Right cardiac atrium (tissue), 5 donors: ENCODE measurements around the gene ZNF888. TPM values are rescaled to one million over a fixed set of nuclear protein-coding genes. Genes with fewer than 3 reads are reported as not detected.
A peak's percentile ranks its signal among the peaks of the same experiment; 100 is the strongest.
"Not testable (repeated sequence)": the region's sequence is repeated elsewhere in the genome, so short reads cannot be mapped to it uniquely, and the experiment has no call there.

ENCODE experiments used
- ATAC-seq, 2 donors: fragments of 200-7000 bp; cut with Tn5 transposase; one replicate each; pipeline versions ENCODE4 v1.8.0 to v1.9.1; 2020; ENCODE audit warnings: moderate library complexity in 2 of 2, mild to moderate bottlenecking in 1 of 2
- DNase-seq, 3 donors: peaks; one replicate each; pipeline ENCODE4 v3.0.0-alpha.2; 2020
- H3K27ac ChIP-seq: one replicate; pipeline ENCODE4 v1.5.1; 2013; ENCODE audit warnings: mild to moderate bottlenecking, low read length, control low read depth, moderate library complexity
- H3K27me3 ChIP-seq: one replicate; pipeline ENCODE4 v1.6.1; 2013; ENCODE audit not compliant: control insufficient read depth, insufficient read depth
- H3K4me1 ChIP-seq: one replicate; pipeline ENCODE4 v1.6.1; 2013; ENCODE audit warnings: low read length; ENCODE audit not compliant: control insufficient read depth, insufficient read depth
- H3K4me3 ChIP-seq: one replicate; pipeline ENCODE4 v1.5.1; 2013; ENCODE audit warnings: low read length, control low read depth
- H3K9me3 ChIP-seq: one replicate; pipeline ENCODE4 v1.6.1; 2013; ENCODE audit warnings: low read length; ENCODE audit not compliant: control insufficient read depth
- WGBS: extraction: QIAGEN DNeasy Blood & Tissue Kit; methylation state at CpG from one replicate; pipeline ENCODE4 v1.1.7; 2013; 5-methylcytosine and 5-hydroxymethylcytosine counted together
- intact Hi-C, 4 donors: fragments of 100-400 bp; cut with DNase I; formaldehyde crosslinking; loops; one replicate each; pipeline versions ENCODE4 v1.11.0 to v1.14.0; 2022 to 2023
- polyA plus RNA-seq: library from polyadenylated mRNA; stranded (reverse); fragments of 200-250 nt; gene quantifications from one replicate; pipeline ENCODE4 v1.2.3, GENCODE V29; 2013
- total RNA-seq, 4 donors: library from RNA; stranded (reverse); fragmentation: NEBNext Ultra II Directional; extraction: Animal tissue kit (Norgen Biotek cat#: 25700); gene quantifications; one replicate each; pipeline ENCODE4 v1.2.1, GENCODE V29; 2021
- donor health status: healthy with polysubstance abuse.
- donor health status: DM: no; HTN: yes; CAD: no.
- donor health status: DM: no; HTN: no; CAD: no.
- donor health status: DM: no; HTN: yes; CAD: no; lungs with severe emphysema.
- donor health status: DM: yes; HTN: yes; CAD: no.

The ZNF888 gene
- total and polyA plus RNA-seq, 5 donors = 1.00 to 1.9 (median 1.8) TPM

DNA sequence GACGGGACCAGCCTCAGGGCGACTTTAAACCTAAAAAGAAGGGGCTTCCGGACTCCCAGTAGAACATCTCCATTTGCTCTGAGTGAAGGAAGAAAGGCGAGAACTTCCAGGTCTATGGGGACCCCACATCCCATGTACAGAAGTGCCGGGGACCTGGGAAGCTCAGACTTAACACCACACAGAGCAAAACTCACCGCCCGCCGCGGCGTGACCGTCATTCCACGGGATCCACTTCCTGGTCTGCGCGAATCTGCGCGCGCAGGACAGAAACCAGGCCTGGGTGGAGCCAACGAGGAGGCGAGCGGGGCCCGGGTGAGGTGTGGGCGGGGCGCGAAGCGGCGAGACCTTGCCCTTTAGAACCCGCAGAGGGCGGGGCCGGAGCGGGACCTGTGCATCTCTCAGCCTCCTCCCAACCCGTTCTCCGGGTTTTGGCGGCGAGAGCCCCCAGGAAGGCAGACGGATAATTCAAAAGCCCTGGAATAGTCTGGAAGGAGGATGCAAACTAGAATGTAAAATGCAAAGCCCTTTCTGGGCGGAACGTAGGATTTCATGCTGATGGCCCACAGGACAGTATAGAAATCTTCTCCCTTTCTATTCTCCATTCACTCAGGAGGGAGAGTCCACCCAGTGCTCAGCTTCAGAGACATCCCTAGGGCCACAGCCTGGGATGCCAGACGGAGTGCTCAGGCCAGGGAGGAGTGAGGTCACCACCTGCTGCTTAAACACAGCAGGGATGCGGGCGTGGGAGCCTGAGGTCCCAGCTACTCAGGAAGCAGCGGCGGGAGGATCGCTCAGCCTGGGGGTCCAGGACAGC lies 65.6 kb downstream of the ZNF888 start, which contains the start of gene ZNF468:
ZNF468 (minus strand) TSS at position 242 of the 814 bp plus-strand sequence. CDS start 3,347 bp downstream, outside the sequence.
- H3K4me1 ChIP-seq, intact Hi-C loops, H3K9me3 ChIP-seq, H3K27me3 ChIP-seq: not testable (repeated sequence)
- Histone ChIP-seq H3K27ac (peak within 1 kb of the TSS; percentile 38), H3K4me3 (peak within 1 kb of the TSS; percentile 88)
- peak; percentile 100 for ATAC-seq
- WGBS = 2% methylated on average over 41 of the region's 43 CpGs
- peak; percentile 77 to 90 (median 87) for DNase-seq

DNA sequence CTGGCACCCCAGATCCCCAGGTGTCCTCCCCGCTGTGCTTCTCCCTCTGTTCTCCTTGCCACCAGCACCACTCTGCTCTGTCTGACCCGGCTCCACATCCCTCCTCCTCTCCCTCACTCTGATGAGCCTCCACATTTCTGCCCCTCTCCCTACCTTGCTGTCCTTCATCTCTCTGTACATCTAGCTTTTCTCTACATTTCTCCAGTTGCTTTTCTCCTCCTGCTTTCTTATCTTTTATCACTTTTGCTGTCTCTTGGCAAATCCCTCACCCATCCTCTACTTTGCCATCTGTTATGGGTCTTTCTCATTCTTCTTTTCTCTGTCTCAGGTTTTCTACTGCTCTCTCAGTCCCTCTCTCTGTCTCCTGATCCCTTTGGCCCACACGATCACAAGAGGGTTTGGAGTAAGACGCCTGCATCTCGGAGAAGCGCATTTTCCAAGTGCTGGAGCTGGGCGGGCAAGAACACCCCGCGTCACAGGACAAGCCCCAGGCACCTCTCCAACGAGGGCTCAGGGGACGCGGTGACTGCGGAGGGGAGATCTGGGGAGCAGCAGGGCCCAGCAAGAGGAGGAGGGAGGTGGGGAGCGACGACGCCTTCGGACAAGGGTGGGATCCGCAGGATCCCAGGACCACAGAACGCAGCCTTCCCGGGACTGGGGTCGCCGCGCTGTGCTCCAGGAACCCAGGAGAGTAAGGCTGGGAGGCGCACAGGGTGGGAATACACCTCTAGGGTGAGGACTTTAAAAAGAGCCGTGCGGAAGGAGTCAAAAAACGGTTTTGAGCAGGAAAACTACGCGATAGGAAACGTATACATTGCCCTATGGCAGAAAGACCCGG lies 66.5 kb downstream of the ZNF888 start:
- H3K4me3 ChIP-seq = peak overlapping the region; percentile 88
- WGBS = 4% methylated on average over 23 of the region's 31 CpGs
- intact Hi-C loops, H3K9me3 ChIP-seq, H3K27me3 ChIP-seq, H3K4me1 ChIP-seq: not testable (repeated sequence)
- peak overlapping the region; percentile 12 for H3K27ac ChIP-seq
- ATAC-seq (peak in 1 of 2 donors; percentile 52), DNase-seq (peak in 1 of 3 donors; percentile 20)

Other genes with a start within 250 kb of the ZNF888 start
- 10 to 100 TPM in 1 of 4 donors, 1 to 10 TPM in 3; 8.8 to 12.1 (median 9.3) TPM for gene ZNF611, start 188.4 kb downstream of the ZNF888 start, total RNA-seq
- 5.9 TPM for gene ZNF611, start 188.4 kb downstream of the ZNF888 start, polyA plus RNA-seq
- 1 to 10 TPM; 2.6 to 4.6 (median 3.6) TPM for gene ZNF600, start 136.6 kb downstream of the ZNF888 start, total RNA-seq
- gene ZNF600, start 136.6 kb downstream of the ZNF888 start, polyA plus RNA-seq = 2.4 TPM
- gene ZNF28, start 101.8 kb downstream of the ZNF888 start, total RNA-seq = 1 to 10 TPM; 5.2 to 9.1 (median 7.1) TPM
- gene ZNF28, start 101.8 kb downstream of the ZNF888 start, polyA plus RNA-seq = 2.0 TPM
- 10 to 100 TPM in 1 of 4 donors, 1 to 10 TPM in 3; 7.3 to 10.7 (median 8.7) TPM for gene ZNF468, start 65.8 kb downstream of the ZNF888 start, total RNA-seq
- 6.9 TPM for gene ZNF468, start 65.8 kb downstream of the ZNF888 start, polyA plus RNA-seq
- gene ZNF320, start 25.8 kb downstream of the ZNF888 start, total RNA-seq = 10 to 100 TPM in 1 of 4 donors, 1 to 10 TPM in 3; 7.9 to 13.3 (median 9.4) TPM
- gene ZNF320, start 25.8 kb downstream of the ZNF888 start, polyA plus RNA-seq = 6.6 TPM
- gene ZNF816, start 39.5 kb upstream of the ZNF888 start, total RNA-seq = 1 to 10 TPM; 4.1 to 8.3 (median 5.8) TPM
- gene ZNF816, start 39.5 kb upstream of the ZNF888 start, polyA plus RNA-seq = 3.0 TPM
- gene ERVV-1, start 90.5 kb upstream of the ZNF888 start, total RNA-seq = not detected
- not detected for gene ERVV-1, start 90.5 kb upstream of the ZNF888 start, polyA plus RNA-seq
- not detected for gene ERVV-2, start 121.3 kb upstream of the ZNF888 start, total RNA-seq
- not detected for gene ERVV-2, start 121.3 kb upstream of the ZNF888 start, polyA plus RNA-seq
- 10 to 100 TPM; 15.9 to 23.1 (median 18.1) TPM for gene ZNF160, start 180.0 kb upstream of the ZNF888 start, total RNA-seq
- gene ZNF160, start 180.0 kb upstream of the ZNF888 start, polyA plus RNA-seq = 17.7 TPM
- gene ZNF415, start 209.5 kb upstream of the ZNF888 start, total RNA-seq = 10 to 100 TPM; 20.7 to 26.8 (median 22.1) TPM
- 20.4 TPM for gene ZNF415, start 209.5 kb upstream of the ZNF888 start, polyA plus RNA-seq
- gene ZNF347, start 235.6 kb upstream of the ZNF888 start, total RNA-seq = 1 to 10 TPM; 6.3 to 7.9 (median 7.3) TPM
- 3.1 TPM for gene ZNF347, start 235.6 kb upstream of the ZNF888 start, polyA plus RNA-seq